Measurements from ENCODE around the gene FLT1.

- no peak for TF ChIP-seq CTCF (tag by site-specific recombination; IDR thresholded peaks at IDR 0.05)
- TF ChIP-seq REST (tag by site-specific recombination; IDR thresholded peaks at IDR 0.05): no peak
- no peak for TF ChIP-seq ZNF776 (tag by site-specific recombination; IDR thresholded peaks at IDR 0.05; ENCODE audit: borderline replicate concordance)
- TF ChIP-seq ZNF114 (tag by site-specific recombination; IDR thresholded peaks at IDR 0.05): no peak
- no peak for TF ChIP-seq ZNF140 (tag by site-specific recombination; IDR thresholded peaks at IDR 0.05)
- TF ChIP-seq ZNF121 (tag by site-specific recombination; IDR thresholded peaks at IDR 0.05): no peak
- no peak for TF ChIP-seq ZNF398 (tag by site-specific recombination; IDR thresholded peaks at IDR 0.05)
- no peak for TF ChIP-seq ZBTB1 (tag by site-specific recombination; IDR thresholded peaks at IDR 0.05)
- TF ChIP-seq SP2 (tag by site-specific recombination; IDR thresholded peaks at IDR 0.05): no peak
- TF ChIP-seq ZNF341 (tag by site-specific recombination; IDR thresholded peaks at IDR 0.05; ENCODE audit: low read depth): no peak
- TF ChIP-seq ZNF629 (tag by site-specific recombination; IDR thresholded peaks at IDR 0.05): no peak
- no peak for TF ChIP-seq ZNF23 (tag by site-specific recombination; IDR thresholded peaks at IDR 0.05; ENCODE audit: borderline replicate concordance)
Observed at GRCh38 chr13:28385362-28385761, 109.6 kb downstream of the FLT1 start.
